Left lung (tissue), 10 donors: ENCODE data around the gene SSBP2. TPM values are rescaled to one million over a fixed set of nuclear protein-coding genes. Genes with fewer than 3 reads are reported as not detected.

ENCODE experiments used
- ATAC-seq: fragments of 200-7000 bp; cut with Tn5 transposase; one replicate; pipeline ENCODE4 v1.9.1; 2020; ENCODE audit warnings: moderate library complexity
- DNase-seq, 4 donors: peaks; one replicate each; pipeline ENCODE4 v3.0.0-alpha.2; 2013 to 2020
- H3K27ac ChIP-seq, 2 donors: fragments of 200-600 bp; sonication (generic) in 1 of 2; one replicate each; pipeline versions ENCODE4 v1.5.0 to v1.8.0; 2020 to 2021
- H3K27me3 ChIP-seq, 2 donors: fragments of 200-600 bp; sonication (generic) in 1 of 2; one replicate each; pipeline versions ENCODE4 v1.5.0 to v1.8.0; 2020 to 2021
- H3K36me3 ChIP-seq, 2 donors: fragments of 200-600 bp; sonication (generic) in 1 of 2; one replicate each; pipeline versions ENCODE4 v1.5.0 to v1.8.0; 2020 to 2021
- H3K4me1 ChIP-seq, 2 donors: fragments of 200-600 bp; one replicate each; pipeline ENCODE4 v1.8.0; 2021
- H3K4me3 ChIP-seq, 2 donors: fragments of 200-600 bp; sonication (generic) in 1 of 2; one replicate each; pipeline versions ENCODE4 v1.5.0 to v1.8.0; 2020 to 2021; ENCODE audit warnings: mild to moderate bottlenecking in 1 of 2
- H3K9me3 ChIP-seq, 2 donors: fragments of 200-600 bp; sonication (generic) in 1 of 2; one replicate each; pipeline versions ENCODE4 v1.5.0 to v1.8.0; 2020 to 2021
- CTCF ChIP-seq, 2 donors: fragments of 200-600 bp; sonication (generic) in 1 of 2; IDR thresholded peaks; one replicate each; pipeline versions ENCODE4 v1.5.0 to v1.8.0; 2021; ENCODE audit warnings: antibody characterized with exemption in 2 of 2
- intact Hi-C, 2 donors: fragments of 100-400 bp; cut with DNase I; formaldehyde crosslinking; loops; one replicate each; pipeline versions ENCODE4 v1.11.2 to v1.14.2; 2022
- polyA plus RNA-seq, 6 donors: library from polyadenylated mRNA; unstranded; fragments of 120-200 nt; gene quantifications; one replicate each; pipeline ENCODE4 v1.2.1, GENCODE V29; 2013; ENCODE audit not compliant: insufficient read length in 6 of 6
- total RNA-seq, 2 donors: library from RNA; stranded (reverse); fragmentation: NEBNext Ultra II Directional; extraction: Animal tissue kit (Norgen Biotek cat#: 25700); gene quantifications; one replicate each; pipeline ENCODE4 v1.2.1, GENCODE V29; 2021
- donor health status: DM: no; HTN: yes; CAD: no.
- donor health status: DM: no; HTN: no; CAD: no.

SSBP2 gene
- total and polyA plus RNA-seq, 8 donors = 31.6 to 103 (median 74.8) TPM

- ATAC-seq (no peak), DNase-seq (no peak)
- Histone ChIP-seq H3K36me3 (no peaks in the 10 kb centered on the region), H3K4me1 (peaks cover 7 to 28% of the 10 kb centered on the region in 2 donors), H3K27me3 (no peaks in the 10 kb centered on the region), H3K9me3 (no peaks in the 10 kb centered on the region), H3K4me3 (no peak overlapping the region), H3K27ac (no peak overlapping the region)
- intact Hi-C loops = loop anchor here in 1 of 2 donors (5.0 kb wide), 1 partner anchor 33 kb away; the partner anchor contains the start of gene SSBP2
- no peak for TF ChIP-seq CTCF (IDR thresholded peaks at IDR 0.05)
These were observed 34.4 kb upstream of the SSBP2 start for GRCh38 chr5:81785322-81785721.

- ATAC-seq = no peak
- no peak for DNase-seq
- intact Hi-C loops = no loop called here
These were observed 32.5 kb upstream of the SSBP2 start for GRCh38 chr5:81783401-81783800.

DNA sequence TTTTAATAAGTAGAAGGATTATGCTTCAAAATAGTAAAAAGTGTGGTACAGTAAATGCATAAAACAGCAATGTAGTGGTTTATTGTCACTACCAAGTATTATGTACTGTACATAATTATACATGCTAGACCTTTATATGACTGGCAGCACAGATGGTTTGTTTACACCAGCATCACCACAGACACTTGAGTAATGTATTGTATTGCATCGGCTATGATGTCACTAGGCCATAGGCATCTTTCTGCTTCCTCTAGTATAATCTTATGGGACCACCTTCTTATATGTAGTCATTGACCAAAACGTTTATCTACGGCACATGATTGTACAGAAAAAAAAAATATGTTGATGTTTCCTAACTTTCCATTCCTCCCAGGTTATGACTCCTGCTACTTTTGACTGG, 31.9 kb upstream of the SSBP2 start:
- H3K36me3 ChIP-seq = no peaks in the 10 kb centered on the region
- no peak for DNase-seq
- no peak for TF ChIP-seq CTCF (IDR thresholded peaks at IDR 0.05)
- intact Hi-C loops = no loop called here
- H3K4me1 ChIP-seq = peaks cover 14 to 30% of the 10 kb centered on the region in 2 donors
- no peaks in the 10 kb centered on the region for H3K9me3 ChIP-seq
- no peak overlapping the region for H3K4me3 ChIP-seq
- H3K27ac ChIP-seq = no peak overlapping the region
- H3K27me3 ChIP-seq = no peaks in the 10 kb centered on the region
- no peak for ATAC-seq

More at GRCh38 chr5:81783401-81783800, 32.5 kb upstream of the SSBP2 start:
- H3K27ac ChIP-seq = no peak overlapping the region
- no peak overlapping the region for H3K4me3 ChIP-seq
- TF ChIP-seq CTCF (IDR thresholded peaks at IDR 0.05) = no peak
- peaks cover 16 to 33% of the 10 kb centered on the region in 2 donors for H3K4me1 ChIP-seq
- no peaks in the 10 kb centered on the region for H3K27me3 ChIP-seq
- H3K9me3 ChIP-seq = no peaks in the 10 kb centered on the region
- no peaks in the 10 kb centered on the region for H3K36me3 ChIP-seq

DNA sequence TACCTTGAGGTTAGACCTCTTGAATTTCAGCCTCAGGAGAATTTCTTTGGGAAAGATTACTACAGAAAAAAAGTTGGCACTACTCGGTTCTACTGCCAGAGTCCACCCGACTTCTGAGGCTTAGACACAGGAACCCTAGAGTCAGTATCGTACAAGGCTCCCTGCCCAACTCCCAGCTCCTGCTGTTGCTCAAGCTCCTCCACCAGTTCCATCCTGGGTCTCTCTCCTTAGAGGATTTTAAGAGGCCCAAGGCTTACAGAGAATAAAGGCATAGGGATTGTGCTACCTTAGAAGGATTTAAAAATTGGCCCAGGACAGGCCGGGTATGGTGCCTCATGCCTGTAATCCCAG, 29.0 kb upstream of the SSBP2 start:
- no peaks in the 10 kb centered on the region for H3K9me3 ChIP-seq
- no peaks in the 10 kb centered on the region for H3K27me3 ChIP-seq
- H3K36me3 ChIP-seq = no peaks in the 10 kb centered on the region
- no peak for TF ChIP-seq CTCF (IDR thresholded peaks at IDR 0.05)
- no peak overlapping the region for H3K4me3 ChIP-seq
- peak overlapping the region; percentile 82 to 84 for H3K27ac ChIP-seq
- peak; percentile 10 for ATAC-seq
- H3K4me1 ChIP-seq = peaks cover 14 to 16% of the 10 kb centered on the region in 2 donors
- intact Hi-C loops = no loop called here
- no peak for DNase-seq

DNA sequence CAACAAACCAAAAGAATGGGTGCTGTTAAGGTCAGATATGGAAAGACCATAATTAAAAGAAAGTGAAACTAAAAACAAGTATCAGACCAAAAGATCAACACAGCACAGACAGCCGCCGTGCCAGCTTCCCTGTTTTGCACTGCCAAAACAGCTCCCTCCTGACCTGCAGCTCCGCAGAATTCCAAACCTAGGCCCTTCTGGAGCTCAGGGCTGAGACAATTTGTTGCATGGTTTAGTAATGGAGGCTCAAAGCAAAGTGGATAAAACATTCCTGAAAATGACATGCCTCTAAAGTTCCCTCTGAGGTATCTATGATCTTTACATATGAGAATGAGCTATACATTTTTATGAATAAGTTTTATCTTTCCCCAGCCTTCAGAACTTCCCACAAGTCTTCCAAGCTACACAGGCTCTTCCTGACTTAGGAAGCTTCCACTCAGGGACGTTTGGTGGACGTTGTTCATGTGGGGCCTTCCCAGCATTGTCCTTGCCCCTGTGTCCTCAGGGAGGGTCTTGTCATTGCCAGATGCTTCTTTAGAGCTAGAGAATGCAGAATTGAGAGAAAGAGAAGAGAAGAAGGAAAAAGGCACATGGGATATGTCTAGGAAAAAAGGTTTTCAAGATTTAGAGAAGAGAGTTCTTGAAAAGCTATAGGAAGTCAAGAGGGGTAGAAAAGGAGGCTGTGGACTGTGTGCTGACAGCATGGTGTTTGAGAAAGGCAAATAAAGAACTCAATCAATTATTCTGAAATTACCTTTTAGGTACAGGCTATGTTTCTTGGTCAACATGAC, 28.4 kb upstream of the SSBP2 start:
- Histone ChIP-seq H3K9me3 (no peaks in the 10 kb centered on the region), H3K27me3 (no peaks in the 10 kb centered on the region), H3K4me1 (peaks cover 14 to 16% of the 10 kb centered on the region in 2 donors), H3K36me3 (no peaks in the 10 kb centered on the region), H3K27ac (peak overlapping the region; percentile 82 to 84), H3K4me3 (peak overlapping the region; percentile 5 to 19)
- DNase-seq (peak in 3 of 4 donors; percentile 55 to 90 (median 80)), ATAC-seq (peak; percentile 94)
- intact Hi-C loops = no loop called here
- TF ChIP-seq CTCF (IDR thresholded peaks at IDR 0.05) = no peak
